Measurements from ENCODE around the gene CTR9.

DNA sequence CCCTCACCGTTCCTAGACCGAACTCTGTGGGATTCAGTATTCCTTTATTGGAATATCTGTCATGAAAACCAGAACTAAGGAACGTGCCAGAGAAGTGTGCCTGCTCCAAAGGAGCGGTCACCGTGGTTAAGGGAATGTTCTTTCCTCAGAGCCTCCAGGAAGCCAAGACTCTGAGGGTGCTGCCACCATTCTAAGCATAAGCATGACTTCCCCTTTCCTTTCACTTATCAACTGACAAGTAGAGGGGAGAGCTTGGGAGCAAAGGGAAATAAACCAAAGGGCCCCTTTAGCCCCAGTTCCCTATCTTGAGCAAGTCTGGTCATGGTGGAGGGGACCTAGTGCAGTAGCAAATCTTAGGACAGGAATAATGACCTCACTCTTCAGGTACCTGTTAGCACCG lies 26.8 kb downstream of the CTR9 start:
- TF ChIP-seq FOSL2 (IDR thresholded peaks at IDR 0.05; ENCODE audit: borderline replicate concordance, low read depth): no peak
- TF ChIP-seq EP300 (IDR thresholded peaks at IDR 0.05; ENCODE audit: borderline replicate concordance in 1 of 2, low read depth in 1 of 2, low read length in 1 of 2): no peak
- TF ChIP-seq, protein P1, sequence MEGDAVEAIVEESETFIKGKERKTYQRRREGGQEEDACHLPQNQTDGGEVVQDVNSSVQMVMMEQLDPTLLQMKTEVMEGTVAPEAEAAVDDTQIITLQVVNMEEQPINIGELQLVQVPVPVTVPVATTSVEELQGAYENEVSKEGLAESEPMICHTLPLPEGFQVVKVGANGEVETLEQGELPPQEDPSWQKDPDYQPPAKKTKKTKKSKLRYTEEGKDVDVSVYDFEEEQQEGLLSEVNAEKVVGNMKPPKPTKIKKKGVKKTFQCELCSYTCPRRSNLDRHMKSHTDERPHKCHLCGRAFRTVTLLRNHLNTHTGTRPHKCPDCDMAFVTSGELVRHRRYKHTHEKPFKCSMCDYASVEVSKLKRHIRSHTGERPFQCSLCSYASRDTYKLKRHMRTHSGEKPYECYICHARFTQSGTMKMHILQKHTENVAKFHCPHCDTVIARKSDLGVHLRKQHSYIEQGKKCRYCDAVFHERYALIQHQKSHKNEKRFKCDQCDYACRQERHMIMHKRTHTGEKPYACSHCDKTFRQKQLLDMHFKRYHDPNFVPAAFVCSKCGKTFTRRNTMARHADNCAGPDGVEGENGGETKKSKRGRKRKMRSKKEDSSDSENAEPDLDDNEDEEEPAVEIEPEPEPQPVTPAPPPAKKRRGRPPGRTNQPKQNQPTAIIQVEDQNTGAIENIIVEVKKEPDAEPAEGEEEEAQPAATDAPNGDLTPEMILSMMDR (IDR thresholded peaks at IDR 0.05): no peak
- TF ChIP-seq, protein P2, sequence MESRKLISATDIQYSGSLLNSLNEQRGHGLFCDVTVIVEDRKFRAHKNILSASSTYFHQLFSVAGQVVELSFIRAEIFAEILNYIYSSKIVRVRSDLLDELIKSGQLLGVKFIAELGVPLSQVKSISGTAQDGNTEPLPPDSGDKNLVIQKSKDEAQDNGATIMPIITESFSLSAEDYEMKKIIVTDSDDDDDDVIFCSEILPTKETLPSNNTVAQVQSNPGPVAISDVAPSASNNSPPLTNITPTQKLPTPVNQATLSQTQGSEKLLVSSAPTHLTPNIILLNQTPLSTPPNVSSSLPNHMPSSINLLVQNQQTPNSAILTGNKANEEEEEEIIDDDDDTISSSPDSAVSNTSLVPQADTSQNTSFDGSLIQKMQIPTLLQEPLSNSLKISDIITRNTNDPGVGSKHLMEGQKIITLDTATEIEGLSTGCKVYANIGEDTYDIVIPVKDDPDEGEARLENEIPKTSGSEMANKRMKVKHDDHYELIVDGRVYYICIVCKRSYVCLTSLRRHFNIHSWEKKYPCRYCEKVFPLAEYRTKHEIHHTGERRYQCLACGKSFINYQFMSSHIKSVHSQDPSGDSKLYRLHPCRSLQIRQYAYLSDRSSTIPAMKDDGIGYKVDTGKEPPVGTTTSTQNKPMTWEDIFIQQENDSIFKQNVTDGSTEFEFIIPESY (IDR thresholded peaks at IDR 0.05; ENCODE audit: borderline replicate concordance, low read depth): no peak

Measured in SK-N-SH (cell line).